Skeletal muscle tissue (tissue), 4 donors: ENCODE results near the gene PTPRN2. TPM values are rescaled to one million over a fixed set of nuclear protein-coding genes. Genes with fewer than 3 reads are reported as not detected.

Experiments used
- H3K27ac ChIP-seq: one replicate; pipeline ENCODE4 v1.7.0; 2013; ENCODE audit warnings: mild to moderate bottlenecking, low read depth, low read length, inconsistent platforms
- H3K27me3 ChIP-seq, 3 donors: one replicate each; pipeline ENCODE4 v1.7.0; 2013; ENCODE audit warnings: low read length in 3 of 3; ENCODE audit not compliant: control insufficient read depth in 3 of 3, insufficient read depth in 3 of 3
- H3K36me3 ChIP-seq, 3 donors: one replicate each; pipeline ENCODE4 v1.7.0; 2013; ENCODE audit warnings: low read length in 3 of 3; ENCODE audit not compliant: control insufficient read depth in 3 of 3, insufficient read depth in 3 of 3
- H3K4me1 ChIP-seq, 3 donors: one replicate each; pipeline ENCODE4 v1.7.0; 2013; ENCODE audit warnings: low read length in 3 of 3, mild to moderate bottlenecking in 3 of 3; ENCODE audit not compliant: control insufficient read depth in 3 of 3, insufficient read depth in 3 of 3
- H3K4me3 ChIP-seq, 3 donors: one replicate each; pipeline ENCODE4 v1.7.0; 2013; ENCODE audit warnings: low read length in 3 of 3
- H3K9ac ChIP-seq, 3 donors: one replicate each; pipeline ENCODE4 v1.7.0; 2013; ENCODE audit warnings: low read length in 3 of 3, mild to moderate bottlenecking in 3 of 3, moderate library complexity in 2 of 3, low read depth in 1 of 3
- H3K9me3 ChIP-seq, 3 donors: one replicate each; pipeline ENCODE4 v1.7.0; 2013; ENCODE audit warnings: low read length in 3 of 3; ENCODE audit not compliant: control insufficient read depth in 3 of 3
- total RNA-seq: library from RNA; depleted of rRNA; stranded (reverse); fragments of >200 nt; gene quantifications from one replicate; pipeline ENCODE4 v1.2.3, GENCODE V29; 2014
- donor health status: Osteomylitis.

The PTPRN2 gene
- total RNA-seq, 1 donor from 2014 or later: 1.6 TPM

- Histone ChIP-seq H3K9ac (no peak overlapping the region), H3K27ac (no peak overlapping the region), H3K27me3 (peaks cover 0 to 3% (median 0%) of the 10 kb centered on the region in 3 donors), H3K9me3 (peaks cover 0 to 11% (median 4%) of the 10 kb centered on the region in 3 donors), H3K4me3 (no peak overlapping the region), H3K4me1 (no peaks in the 10 kb centered on the region), H3K36me3 (peaks cover 0 to 2% (median 0%) of the 10 kb centered on the region in 3 donors)
Measured at GRCh38 chr7:158107806-158108205, 479.8 kb downstream of the PTPRN2 start.

GRCh38 chr7:158106272-158106671, 481.4 kb downstream of the PTPRN2 start:
- Histone ChIP-seq H3K36me3 (peaks cover 0 to 2% (median 0%) of the 10 kb centered on the region in 3 donors), H3K4me3 (no peak overlapping the region), H3K27me3 (peaks cover 0 to 3% (median 0%) of the 10 kb centered on the region in 3 donors), H3K27ac (no peak overlapping the region), H3K4me1 (no peaks in the 10 kb centered on the region), H3K9me3 (peaks cover 0 to 11% (median 4%) of the 10 kb centered on the region in 3 donors), H3K9ac (no peak overlapping the region)

- H3K27me3 ChIP-seq: peaks cover 0 to 3% (median 0%) of the 10 kb centered on the region in 3 donors
Measured at GRCh38 chr7:158103378-158103777, 484.2 kb downstream of the PTPRN2 start.

GRCh38 chr7:158102897-158103296, 484.7 kb downstream of the PTPRN2 start:
- Histone ChIP-seq H3K9ac (no peak overlapping the region), H3K4me3 (no peak overlapping the region), H3K4me1 (no peaks in the 10 kb centered on the region), H3K27ac (no peak overlapping the region), H3K9me3 (peaks cover 0 to 2% (median 0%) of the 10 kb centered on the region in 3 donors), H3K27me3 (peaks cover 0 to 3% (median 0%) of the 10 kb centered on the region in 3 donors), H3K36me3 (no peaks in the 10 kb centered on the region)

More at GRCh38 chr7:158103378-158103777, 484.2 kb downstream of the PTPRN2 start:
- Histone ChIP-seq H3K9me3 (peaks cover 0 to 2% (median 0%) of the 10 kb centered on the region in 3 donors), H3K4me1 (no peaks in the 10 kb centered on the region), H3K4me3 (no peak overlapping the region), H3K27ac (no peak overlapping the region), H3K9ac (no peak overlapping the region), H3K36me3 (no peaks in the 10 kb centered on the region)

GRCh38 chr7:158101821-158102450, 485.7 kb downstream of the PTPRN2 start:
- Histone ChIP-seq H3K27ac (no peak overlapping the region), H3K9ac (no peak overlapping the region), H3K4me1 (no peaks in the 10 kb centered on the region), H3K36me3 (no peaks in the 10 kb centered on the region), H3K4me3 (no peak overlapping the region), H3K9me3 (peaks cover 0 to 2% (median 0%) of the 10 kb centered on the region in 3 donors), H3K27me3 (peaks cover 0 to 2% (median 0%) of the 10 kb centered on the region in 3 donors)

GRCh38 chr7:158098125-158099030, 489.2 kb downstream of the PTPRN2 start:
- no peaks in the 10 kb centered on the region for H3K36me3 ChIP-seq
- H3K9ac ChIP-seq: no peak overlapping the region
- H3K4me1 ChIP-seq: no peaks in the 10 kb centered on the region
- no peak overlapping the region for H3K27ac ChIP-seq
- no peak overlapping the region for H3K4me3 ChIP-seq
- H3K9me3 ChIP-seq: no peaks in the 10 kb centered on the region
- peaks cover 0 to 2% (median 0%) of the 10 kb centered on the region in 3 donors for H3K27me3 ChIP-seq

- no peaks in the 10 kb centered on the region for H3K36me3 ChIP-seq
- no peaks in the 10 kb centered on the region for H3K4me1 ChIP-seq
- no peak overlapping the region for H3K9ac ChIP-seq
- no peak overlapping the region for H3K4me3 ChIP-seq
- peaks cover 0 to 2% (median 0%) of the 10 kb centered on the region in 3 donors for H3K27me3 ChIP-seq
- H3K27ac ChIP-seq: no peak overlapping the region
- no peaks in the 10 kb centered on the region for H3K9me3 ChIP-seq
Measured at GRCh38 chr7:158097453-158098124, 490.0 kb downstream of the PTPRN2 start.

GRCh38 chr7:158097106-158097452, 490.5 kb downstream of the PTPRN2 start:
- no peaks in the 10 kb centered on the region for H3K36me3 ChIP-seq
- no peak overlapping the region for H3K9ac ChIP-seq
- no peaks in the 10 kb centered on the region for H3K9me3 ChIP-seq
- H3K4me1 ChIP-seq: no peaks in the 10 kb centered on the region
- no peak overlapping the region for H3K4me3 ChIP-seq
- peaks cover 0 to 2% (median 0%) of the 10 kb centered on the region in 3 donors for H3K27me3 ChIP-seq
- no peak overlapping the region for H3K27ac ChIP-seq

GRCh38 chr7:158096582-158096981, 491.0 kb downstream of the PTPRN2 start:
- H3K4me3 ChIP-seq: no peak overlapping the region
- H3K9me3 ChIP-seq: no peaks in the 10 kb centered on the region
- no peak overlapping the region for H3K9ac ChIP-seq
- no peak overlapping the region for H3K27ac ChIP-seq
- peaks cover 0 to 2% (median 0%) of the 10 kb centered on the region in 3 donors for H3K27me3 ChIP-seq
- no peaks in the 10 kb centered on the region for H3K36me3 ChIP-seq
- H3K4me1 ChIP-seq: no peaks in the 10 kb centered on the region
